Measurements from ENCODE around the gene SIRPG. TPM values are rescaled to one million over a fixed set of nuclear protein-coding genes. Genes with fewer than 3 reads are reported as not detected.

Gene SIRPG
- total and polyA plus RNA-seq, 2 of the 8 experiments (the other 6 are each of a cell fraction or from before 2014, with no cell fraction given), result 0.08 TPM; not detected in 1

GRCh38 chr20:1674990-1675780 lies 17.6 kb upstream of the SIRPG start (continued):
- TF ChIP-seq EGR1 (IDR thresholded peaks at IDR 0.05; ENCODE audit: borderline replicate concordance, low read depth, low read length), result no peak
- TF ChIP-seq HDAC2 (IDR thresholded peaks at IDR 0.05; ENCODE audit: borderline replicate concordance in 1 of 2, low read depth in 2 of 2, low read length in 2 of 2), result no peak
- no peak for TF ChIP-seq POLR2A (IDR thresholded peaks at IDR 0.05; ENCODE audit: control extremely low read depth in 1 of 2, low read depth in 2 of 2, low read length in 2 of 2)
- TF ChIP-seq MAX (IDR thresholded peaks at IDR 0.05), result no peak
- TF ChIP-seq RNF2 (IDR thresholded peaks at IDR 0.05; ENCODE audit: borderline replicate concordance, low read depth, low read length, missing control alignments, poor library complexity, severe bottlenecking), result no peak
